A549 (cell line): Measurements from ENCODE around the gene PIGS.

Experiments used
- CBX2 ChIP-seq: fragments of 200-600 bp; sonication (generic); IDR thresholded peaks from 2 replicates; pipeline ENCODE4 v1.6.1; 2016; ENCODE audit warnings: low read depth, mild to moderate bottlenecking, borderline replicate concordance
- CEBPB ChIP-seq, 2 experiments: fragments of >200 bp in 1 of 2; sonication (Bioruptor Twin) in 1 of 2; formaldehyde crosslinking in 1 of 2; IDR thresholded peaks; 2 replicates each; pipeline ENCODE4 v1.6.1; 2012 to 2016
- JUN ChIP-seq, 2 experiments: fragments of >200 bp; sonication (Bioruptor Twin); formaldehyde crosslinking; IDR thresholded peaks; 2 replicates in 1 of 2; 3 replicates in 1 of 2; pipeline ENCODE4 v1.6.1; 2016 to 2017
- POLR2A ChIP-seq: IDR thresholded peaks from 2 replicates; pipeline ENCODE4 v1.6.1; 2012; ENCODE audit warnings: mild to moderate bottlenecking, low read length
- USF2 ChIP-seq: fragments of 450-650 bp; IDR thresholded peaks from 2 replicates; pipeline ENCODE4 v1.6.1; 2014; ENCODE audit warnings: antibody characterized with exemption
- TF ChIP-seq, protein P1 (sequence below): fragments of >200 bp; sonication (Bioruptor Twin); formaldehyde crosslinking; IDR thresholded peaks from 3 replicates; pipeline ENCODE4 v1.5.1; 2016
- TF ChIP-seq, protein P2 (sequence below): IDR thresholded peaks from 2 replicates; pipeline ENCODE4 v1.6.1; 2012

DNA sequence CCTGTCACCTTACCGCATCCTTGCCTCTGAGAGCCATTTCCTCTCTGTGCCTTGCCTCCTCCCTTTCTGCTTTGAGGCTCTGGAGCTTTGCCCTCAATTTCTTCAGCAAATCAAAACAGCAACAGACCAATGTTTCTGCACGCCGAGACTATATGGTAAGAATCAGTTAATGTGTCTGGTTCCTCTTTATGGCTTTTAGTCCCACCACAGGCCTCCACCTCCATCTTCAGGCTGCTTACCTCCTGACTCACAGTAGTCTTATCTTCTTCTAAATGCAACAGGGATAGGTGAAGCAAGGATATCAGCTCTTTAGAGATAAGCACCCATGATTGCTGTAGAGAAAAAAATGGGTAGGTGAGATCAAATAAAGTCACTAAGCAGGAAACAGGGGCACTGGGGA lies 14.5 kb upstream of the PIGS start:
- TF ChIP-seq, protein P1, sequence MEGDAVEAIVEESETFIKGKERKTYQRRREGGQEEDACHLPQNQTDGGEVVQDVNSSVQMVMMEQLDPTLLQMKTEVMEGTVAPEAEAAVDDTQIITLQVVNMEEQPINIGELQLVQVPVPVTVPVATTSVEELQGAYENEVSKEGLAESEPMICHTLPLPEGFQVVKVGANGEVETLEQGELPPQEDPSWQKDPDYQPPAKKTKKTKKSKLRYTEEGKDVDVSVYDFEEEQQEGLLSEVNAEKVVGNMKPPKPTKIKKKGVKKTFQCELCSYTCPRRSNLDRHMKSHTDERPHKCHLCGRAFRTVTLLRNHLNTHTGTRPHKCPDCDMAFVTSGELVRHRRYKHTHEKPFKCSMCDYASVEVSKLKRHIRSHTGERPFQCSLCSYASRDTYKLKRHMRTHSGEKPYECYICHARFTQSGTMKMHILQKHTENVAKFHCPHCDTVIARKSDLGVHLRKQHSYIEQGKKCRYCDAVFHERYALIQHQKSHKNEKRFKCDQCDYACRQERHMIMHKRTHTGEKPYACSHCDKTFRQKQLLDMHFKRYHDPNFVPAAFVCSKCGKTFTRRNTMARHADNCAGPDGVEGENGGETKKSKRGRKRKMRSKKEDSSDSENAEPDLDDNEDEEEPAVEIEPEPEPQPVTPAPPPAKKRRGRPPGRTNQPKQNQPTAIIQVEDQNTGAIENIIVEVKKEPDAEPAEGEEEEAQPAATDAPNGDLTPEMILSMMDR, result no peak
- TF ChIP-seq CBX2, result no peak
- TF ChIP-seq USF2, result no peak
- TF ChIP-seq JUN (IDR thresholded peaks at IDR 0.05), result no peak
- TF ChIP-seq, protein P2, sequence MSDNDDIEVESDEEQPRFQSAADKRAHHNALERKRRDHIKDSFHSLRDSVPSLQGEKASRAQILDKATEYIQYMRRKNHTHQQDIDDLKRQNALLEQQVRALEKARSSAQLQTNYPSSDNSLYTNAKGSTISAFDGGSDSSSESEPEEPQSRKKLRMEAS, result no peak
- no peak for TF ChIP-seq POLR2A
- TF ChIP-seq CEBPB (IDR thresholded peaks at IDR 0.05), result no peak
